ENCODE measurements around the gene CNIH1. TPM values are rescaled to one million over a fixed set of nuclear protein-coding genes. Genes with fewer than 3 reads are reported as not detected.

Gene CNIH1
- 70.6 and 114 TPM in 2 replicates for total RNA-seq (2021)
- Bru-seq, nascent RNA, result percentile 94 among the genes with signal in this experiment
- BruChase-seq, experiment 1, labeled RNA remaining after a 2-hour chase, result percentile 89 among the genes with signal in this experiment
- BruChase-seq, experiment 2, labeled RNA remaining after a 6-hour chase, result percentile 94 among the genes with signal in this experiment
- long read RNA-seq, full-length matches to known transcripts, result 156 of 164 reads
- long read RNA-seq, partial matches to known transcripts, result 2 of 164 reads
- long read RNA-seq, other reads (novel, unspliced or antisense), result 6 of 164 reads

- ChIA-PET POLR2A (ENCODE audit: unreplicated experiment) (interaction anchor here (0.7 kb wide), 2 partner anchors 159 to 720 kb away, joined by 4 read pairs; no protein-coding TSS in a partner anchor), CTCF (interaction anchor here (0.6 kb wide), 2 partner anchors 42 to 1618 kb away, joined by 3 to 7 read pairs; no protein-coding TSS in a partner anchor)
- H3K27me3 ChIP-seq (ENCODE audit: insufficient read depth, low read depth), result no peaks in the 10 kb centered on the region
- peaks cover 16% of the 10 kb centered on the region; the same call in 1 of the 2 replicates for H3F3A ChIP-seq (ENCODE audit: insufficient read depth, low read depth)
- peak within 1 kb of the TSS; percentile 72 for H3K4me3 ChIP-seq
- H2AFZ ChIP-seq, result peak within 1 kb of the TSS; percentile 75
- BruUV-seq (replicated peaks), result TSS peak; percentile 83
- H3K27ac ChIP-seq, result peak within 1 kb of the TSS; percentile 73
- 0 out of 2 replicates have a peak, but pooled peaks cover 6% of the 10 kb centered on the region for H3K36me3 ChIP-seq (ENCODE audit: low read depth)
- peak; percentile 74 to 93 for DNase-seq
- H4K20me1 ChIP-seq (ENCODE audit: insufficient read depth), result peaks cover 4% of the 10 kb centered on the region; the same call in 1 of the 2 replicates
- H3K79me2 ChIP-seq (ENCODE audit: low read depth), result peaks cover 46% of the 10 kb centered on the region
- intact Hi-C loops (cut with micrococcal nuclease; ENCODE audit: unreplicated experiment), result loop anchor here (1.0 to 10.0 kb wide), 3 partner anchors 48 to 334 kb away; partner anchors contain the start of gene GMFB
- H3K9me3 ChIP-seq (ENCODE audit: insufficient read depth, low read depth), result no peaks in the 10 kb centered on the region
- peaks cover 37% of the 10 kb centered on the region for H3K4me1 ChIP-seq (replicated peaks; ENCODE audit: insufficient read depth)
- H3K4me2 ChIP-seq, result peak within 1 kb of the TSS; percentile 85
- H3K9me2 ChIP-seq (ENCODE audit: insufficient read depth), result no peaks in the 10 kb centered on the region
- no peak for TF ChIP-seq EZH2 (IDR thresholded peaks at IDR 0.05; ENCODE audit: low read depth)
- TF ChIP-seq, protein P1, sequence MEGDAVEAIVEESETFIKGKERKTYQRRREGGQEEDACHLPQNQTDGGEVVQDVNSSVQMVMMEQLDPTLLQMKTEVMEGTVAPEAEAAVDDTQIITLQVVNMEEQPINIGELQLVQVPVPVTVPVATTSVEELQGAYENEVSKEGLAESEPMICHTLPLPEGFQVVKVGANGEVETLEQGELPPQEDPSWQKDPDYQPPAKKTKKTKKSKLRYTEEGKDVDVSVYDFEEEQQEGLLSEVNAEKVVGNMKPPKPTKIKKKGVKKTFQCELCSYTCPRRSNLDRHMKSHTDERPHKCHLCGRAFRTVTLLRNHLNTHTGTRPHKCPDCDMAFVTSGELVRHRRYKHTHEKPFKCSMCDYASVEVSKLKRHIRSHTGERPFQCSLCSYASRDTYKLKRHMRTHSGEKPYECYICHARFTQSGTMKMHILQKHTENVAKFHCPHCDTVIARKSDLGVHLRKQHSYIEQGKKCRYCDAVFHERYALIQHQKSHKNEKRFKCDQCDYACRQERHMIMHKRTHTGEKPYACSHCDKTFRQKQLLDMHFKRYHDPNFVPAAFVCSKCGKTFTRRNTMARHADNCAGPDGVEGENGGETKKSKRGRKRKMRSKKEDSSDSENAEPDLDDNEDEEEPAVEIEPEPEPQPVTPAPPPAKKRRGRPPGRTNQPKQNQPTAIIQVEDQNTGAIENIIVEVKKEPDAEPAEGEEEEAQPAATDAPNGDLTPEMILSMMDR (conservative IDR thresholded peaks at IDR 0.05), result peak; percentile 88
These were observed at the start of gene CNIH1 for GRCh38 chr14:54440873-54441868. TSS of gene CNIH1 (minus strand) at chr14:54441374. CDS start at chr14:54441327, 47 bp downstream.

GRCh38 chr14:54490445-54491175 lies 49.4 kb upstream of the CNIH1 start:
- Histone ChIP-seq H3F3A (ENCODE audit: insufficient read depth, low read depth) (peaks cover 32% of the 10 kb centered on the region), H4K20me1 (ENCODE audit: insufficient read depth) (no peaks in the 10 kb centered on the region), H3K4me1 (replicated peaks; ENCODE audit: insufficient read depth) (peaks cover 28% of the 10 kb centered on the region), H3K9me2 (ENCODE audit: insufficient read depth) (no peaks in the 10 kb centered on the region), H2AFZ (no peak overlapping the region; the same call in 1 of the 2 replicates), H3K9me3 (ENCODE audit: insufficient read depth, low read depth) (no peaks in the 10 kb centered on the region), H3K27ac (0 out of 2 replicates have a peak overlapping the region, but pooled peaks have one; percentile 95), H3K4me3 (no peak overlapping the region), H3K36me3 (ENCODE audit: low read depth) (no peaks in the 10 kb centered on the region), H3K79me2 (ENCODE audit: low read depth) (peaks cover 28% of the 10 kb centered on the region), H3K4me2 (peak overlapping the region; percentile 95), H3K27me3 (ENCODE audit: insufficient read depth, low read depth) (no peaks in the 10 kb centered on the region)
- ChIA-PET POLR2A (ENCODE audit: unreplicated experiment) (interaction anchor here (0.6 to 0.7 kb wide), 4 partner anchors 12 to 222 kb away, joined by 4 to 16 read pairs (median 8); partner anchors contain the start of gene CGRRF1), CTCF (no interaction called here)
- BruUV-seq (replicated peaks), result no TSS peak
- TF ChIP-seq EZH2 (IDR thresholded peaks at IDR 0.05; ENCODE audit: low read depth), result no peak
- TF ChIP-seq, protein P1 (conservative IDR thresholded peaks at IDR 0.05), result no peak
- DNase-seq, result peak; percentile 39 to 86
- intact Hi-C loops (cut with micrococcal nuclease; ENCODE audit: unreplicated experiment), result loop anchor here (5.0 kb wide), 1 partner anchor 123 kb away; no protein-coding TSS in a partner anchor
